Tibial nerve (tissue), 4 donors: ENCODE results near the gene CORO7.

ENCODE experiments used
- CTCF ChIP-seq, 5 experiments: fragments of 200-600 bp in 3 of 5; fragments of 450-650 bp in 2 of 5; sonication (generic) in 3 of 5; IDR thresholded peaks; one replicate each; pipeline ENCODE4 v1.5.1; 2016 to 2019; ENCODE audit warnings: antibody characterized with exemption in 5 of 5, mild to moderate bottlenecking in 3 of 5, moderate library complexity in 2 of 5
- EP300 ChIP-seq, 2 donors: sonication (generic); formaldehyde crosslinking; IDR thresholded peaks; one replicate each; pipeline ENCODE4 v1.6.1; 2017; ENCODE audit warnings: antibody characterized with exemption in 2 of 2, mild to moderate bottlenecking in 1 of 2
- POLR2A ChIP-seq, 2 donors: fragments of 450-650 bp; IDR thresholded peaks; one replicate each; pipeline ENCODE4 v1.6.1; 2017; ENCODE audit warnings: antibody characterized with exemption in 2 of 2, mild to moderate bottlenecking in 2 of 2, moderate library complexity in 2 of 2

GRCh38 chr16:4450430-4450829, 34.0 kb upstream of the CORO7 start:
- no peak for TF ChIP-seq CTCF (IDR thresholded peaks at IDR 0.05)
- no peak for TF ChIP-seq POLR2A (IDR thresholded peaks at IDR 0.05)
- TF ChIP-seq EP300 (IDR thresholded peaks at IDR 0.05): no peak
